Type B pancreatic cell (in vitro differentiated cells): ENCODE measurements around the gene FOXD4L4. TPM values are rescaled to one million over a fixed set of nuclear protein-coding genes. Genes with fewer than 3 reads are reported as not detected.
"Not testable (repeated sequence)": the region's sequence is repeated elsewhere in the genome, so short reads cannot be mapped to it uniquely, and the experiment has no call there.

Experiments
- DNase-seq: peaks from one replicate; pipeline ENCODE4 v3.0.0; 2021; ENCODE audit warnings: mixed read lengths; ENCODE audit not compliant: unreplicated experiment; ENCODE audit errors: extremely low spot score
- H3K27ac Mint-ChIP-seq: 2 replicates; pipeline ENCODE4 v1.8.0; 2021; ENCODE audit warnings: mild to moderate bottlenecking, mixed read lengths
- H3K27me3 Mint-ChIP-seq: 2 replicates; pipeline ENCODE4 v1.8.0; 2021; ENCODE audit warnings: mixed read lengths
- H3K36me3 Mint-ChIP-seq: 2 replicates; pipeline ENCODE4 v1.8.0; 2021; ENCODE audit warnings: mixed read lengths
- H3K4me1 Mint-ChIP-seq: one replicate; pipeline ENCODE4 v1.8.0; 2021; ENCODE audit warnings: mixed read lengths; ENCODE audit not compliant: unreplicated experiment
- H3K4me3 Mint-ChIP-seq: 2 replicates; pipeline ENCODE4 v1.8.0; 2021; ENCODE audit warnings: mild to moderate bottlenecking, mixed read lengths
- H3K9me3 Mint-ChIP-seq: 2 replicates; pipeline ENCODE4 v1.8.0; 2021; ENCODE audit warnings: mixed read lengths
- long read RNA-seq: library from polyadenylated mRNA; unstranded; transcript quantifications from one replicate; pipeline ENCODE4 v2.0.0, GENCODE V29; 2020
- total RNA-seq: library from RNA; stranded (reverse); gene quantifications from 2 replicates; pipeline ENCODE4 v1.2.1, GENCODE V29; 2021; ENCODE audit warnings: low replicate concordance

FOXD4L4 gene
- 0.51 TPM in 1 of 2 replicates, not detected in the other for total RNA-seq
- long read RNA-seq = 0 reads

GRCh38 chr9:65737096-65737564, at the start of gene FOXD4L4:
Gene FOXD4L4 (plus strand): TSS chr9:65737146. CDS start chr9:65737146, 0 bp downstream.
- H3K9me3 Mint-ChIP-seq = not testable (repeated sequence)

GRCh38 chr9:65703550-65703949, 33.4 kb upstream of the FOXD4L4 start:
- H3K4me1 Mint-ChIP-seq, H3K9me3 Mint-ChIP-seq, H3K27me3 Mint-ChIP-seq, DNase-seq, H3K27ac Mint-ChIP-seq, H3K4me3 Mint-ChIP-seq, H3K36me3 Mint-ChIP-seq: not testable (repeated sequence)

More at GRCh38 chr9:65737096-65737564, at the start of gene FOXD4L4:
- H3K4me1 Mint-ChIP-seq, H3K27ac Mint-ChIP-seq, H3K36me3 Mint-ChIP-seq, H3K4me3 Mint-ChIP-seq: not testable (repeated sequence)
- peak; percentile 48 for DNase-seq
- H3K27me3 Mint-ChIP-seq = peaks cover 16% of the 10 kb centered on the region

- not testable (repeated sequence) for H3K4me3 Mint-ChIP-seq, H3K36me3 Mint-ChIP-seq, H3K4me1 Mint-ChIP-seq, DNase-seq, H3K27ac Mint-ChIP-seq, H3K27me3 Mint-ChIP-seq, H3K9me3 Mint-ChIP-seq
Measured at GRCh38 chr9:65714445-65714844, 22.5 kb upstream of the FOXD4L4 start.

GRCh38 chr9:65738133-65738532, 1.2 kb downstream of the FOXD4L4 start:
- not testable (repeated sequence) for DNase-seq, H3K9me3 Mint-ChIP-seq, H3K36me3 Mint-ChIP-seq, H3K4me1 Mint-ChIP-seq, H3K4me3 Mint-ChIP-seq, H3K27ac Mint-ChIP-seq
- peaks cover 16% of the 10 kb centered on the region for H3K27me3 Mint-ChIP-seq

Other genes with a start within 250 kb of the FOXD4L4 start
- 31.6 and 38.8 TPM in 2 replicates for gene ZNG1E, start 61.2 kb upstream of the FOXD4L4 start, total RNA-seq